HG03521 (cell line): ENCODE measurements around the gene U2AF1L4.

Source experiments
- ATAC-seq: cut with Tn5 transposase; IDR thresholded peaks from one replicate; pipeline ENCODE4 v1.9.1; 2021; ENCODE audit warnings: mild to moderate bottlenecking, moderate library complexity; ENCODE audit not compliant: unreplicated experiment

U2AF1L4 gene

GRCh38 chr19:35757749-35758608 lies 12.8 kb upstream of the U2AF1L4 start, which contains the start of gene PROSER3:
Gene PROSER3, plus strand, starts transcription at chr19:35758176. Its CDS starts 40 bp downstream, at chr19:35758216.
- ATAC-seq: peak; percentile 90

DNA sequence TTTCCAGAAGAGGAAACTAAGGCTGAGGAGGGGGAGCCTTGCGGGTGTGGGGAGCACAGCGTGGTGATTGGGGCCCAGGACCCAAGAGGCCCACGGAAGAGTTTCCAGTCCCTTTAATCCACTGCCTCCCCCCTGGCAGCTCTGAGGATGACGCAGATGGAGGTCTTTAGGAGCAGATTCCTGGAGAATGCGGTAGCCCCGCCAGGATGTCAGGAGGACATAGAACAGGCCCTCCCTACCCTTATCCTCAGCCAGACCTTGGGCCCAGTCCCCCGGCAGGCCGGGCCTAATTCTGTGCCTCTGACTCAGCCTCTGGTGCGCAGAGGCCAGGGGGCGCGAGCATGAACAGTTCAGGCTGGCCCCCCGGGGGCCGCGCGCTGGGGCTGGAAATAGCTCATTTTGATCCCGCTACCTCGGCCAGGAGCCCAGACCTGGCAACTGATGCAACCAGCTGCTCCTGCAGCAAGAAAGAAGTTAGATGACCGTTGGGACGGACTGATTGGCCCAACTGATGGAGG lies 12.1 kb upstream of the U2AF1L4 start:
- ATAC-seq: no peak

DNA sequence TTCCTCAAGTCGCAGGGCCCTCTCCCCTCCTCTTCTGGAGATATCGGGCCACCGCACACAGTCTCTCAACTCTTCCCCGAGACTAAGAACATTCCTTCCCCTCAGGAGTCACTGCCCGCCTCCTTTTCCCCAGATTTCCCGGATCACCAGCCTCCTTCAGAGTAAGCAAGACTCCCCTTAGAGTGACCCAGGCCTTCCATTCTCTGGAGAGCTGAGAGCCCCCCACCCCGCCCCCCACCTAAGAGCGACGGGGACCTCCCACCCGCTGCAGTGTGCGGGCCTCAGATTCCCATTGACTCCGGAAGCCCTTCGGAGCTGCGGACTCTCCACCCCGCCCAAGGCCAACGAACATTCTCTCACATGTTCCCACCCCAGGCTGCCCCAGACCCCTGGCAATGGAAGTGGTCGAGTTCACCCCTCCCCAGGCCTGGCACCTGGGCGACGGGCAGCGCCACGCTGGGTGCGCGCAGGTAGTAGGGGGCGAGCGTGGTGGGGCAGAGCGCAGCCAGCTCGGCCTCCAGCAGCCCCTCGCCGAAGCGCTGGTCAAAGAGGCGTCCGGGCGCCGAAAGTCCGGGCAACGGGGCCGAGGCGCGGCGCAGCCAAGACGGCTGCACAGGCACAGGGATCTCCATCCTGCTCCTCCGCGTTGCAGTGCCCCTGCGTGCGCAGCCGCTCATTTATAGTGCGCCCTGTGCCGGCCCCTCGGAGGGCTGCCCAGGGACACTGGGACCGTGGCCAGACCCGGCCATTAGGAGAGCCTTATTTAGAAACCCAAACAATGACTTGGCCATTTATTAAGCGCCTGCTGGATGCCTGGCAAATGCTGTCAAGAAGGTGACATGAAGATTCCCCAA lies 11.4 kb upstream of the U2AF1L4 start, which contains the start of gene HSPB6:
Gene HSPB6 (minus strand): TSS at position 653 of the 854 bp plus-strand sequence. CDS start 21 bp downstream, at position 632.
- ATAC-seq: no peak

GRCh38 chr19:35755550-35756376 lies 10.5 kb upstream of the U2AF1L4 start:
- ATAC-seq: no peak

DNA sequence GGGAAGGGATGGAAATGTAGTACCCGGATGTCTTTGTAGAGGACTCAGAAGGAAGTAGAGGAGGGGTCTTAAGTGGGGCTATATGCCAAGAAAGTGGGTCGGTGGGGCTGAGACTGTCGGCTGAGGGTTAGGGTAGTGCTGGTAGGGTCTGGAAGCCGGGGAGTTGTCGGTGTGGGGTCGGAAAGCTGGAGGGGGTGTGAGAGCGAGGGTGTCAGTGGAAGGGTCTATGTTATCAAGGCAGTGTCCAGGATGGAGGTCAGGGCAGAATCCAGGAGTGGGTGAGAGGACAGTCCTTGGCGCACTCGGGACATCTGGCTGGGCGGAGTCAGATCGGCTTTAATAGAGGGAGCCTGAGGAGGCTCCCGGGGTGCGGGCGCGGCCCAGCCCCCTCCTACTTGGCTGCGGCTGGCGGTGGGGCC lies 9.9 kb upstream of the U2AF1L4 start:
- no peak for ATAC-seq

- ATAC-seq: no peak
These were observed 9.3 kb upstream of the U2AF1L4 start for GRCh38 chr19:35754370-35755130.

DNA sequence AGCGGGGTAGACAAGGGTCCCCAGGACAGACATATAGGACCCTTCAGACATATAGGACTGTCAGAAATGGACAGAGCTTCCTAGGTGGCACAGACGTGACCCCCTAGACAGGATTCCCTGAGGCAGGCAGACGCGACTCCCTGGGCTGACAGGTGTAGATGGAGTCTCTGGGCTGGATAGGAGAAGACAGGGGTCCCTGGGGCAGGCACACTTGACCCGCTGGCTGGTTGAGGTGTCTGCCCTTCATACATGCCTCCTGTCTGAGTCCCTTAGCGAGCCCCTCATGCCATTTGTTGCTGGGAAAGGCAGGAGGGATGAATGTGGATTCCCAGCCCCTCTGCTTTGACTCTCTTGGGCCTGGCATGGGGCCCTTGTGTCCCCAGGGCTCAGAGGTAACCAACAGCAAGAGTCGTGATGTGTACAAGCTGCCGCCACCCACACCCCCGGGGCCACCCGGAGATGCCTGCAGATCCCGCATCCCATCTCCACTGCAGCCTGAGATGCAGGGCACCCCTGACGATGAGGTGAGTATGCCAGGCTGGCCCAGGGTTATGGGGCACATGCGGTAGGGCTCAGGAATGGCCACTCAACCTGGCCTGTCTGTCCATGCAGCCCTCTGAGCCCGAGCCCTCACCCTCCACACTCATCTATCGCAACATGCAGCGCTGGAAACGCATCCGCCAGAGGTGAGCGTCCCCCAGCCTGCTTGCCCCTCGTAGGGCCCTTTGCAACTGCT lies 8.6 kb upstream of the U2AF1L4 start:
- no peak for ATAC-seq

DNA sequence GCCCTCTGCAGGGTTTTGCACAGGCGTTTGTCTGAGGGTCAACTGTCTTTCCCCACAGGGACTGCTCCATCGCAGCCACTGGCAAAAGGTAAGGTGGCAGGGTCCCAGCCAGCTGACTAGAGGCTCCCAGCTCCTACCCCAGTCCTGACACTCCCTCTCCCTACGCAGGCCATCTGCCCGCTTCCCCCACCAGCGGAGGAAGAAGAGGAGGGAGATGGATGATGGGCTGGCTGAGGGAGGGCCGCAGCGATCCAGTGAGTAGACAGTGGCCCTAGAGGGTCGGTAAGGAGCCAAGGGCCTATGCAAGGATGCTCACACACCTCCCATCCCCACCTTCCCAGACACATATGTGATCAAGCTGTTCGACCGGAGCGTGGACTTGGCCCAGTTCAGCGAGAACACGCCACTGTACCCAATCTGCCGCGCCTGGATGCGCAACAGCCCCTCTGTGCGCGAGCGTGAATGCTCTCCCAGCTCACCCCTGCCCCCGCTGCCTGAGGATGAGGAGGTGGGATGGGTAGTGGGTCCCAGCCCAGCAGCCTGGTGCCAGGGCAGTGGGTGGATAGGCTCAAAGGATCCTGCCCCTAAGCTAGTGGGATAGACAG lies 7.6 kb upstream of the U2AF1L4 start:
- no peak for ATAC-seq

DNA sequence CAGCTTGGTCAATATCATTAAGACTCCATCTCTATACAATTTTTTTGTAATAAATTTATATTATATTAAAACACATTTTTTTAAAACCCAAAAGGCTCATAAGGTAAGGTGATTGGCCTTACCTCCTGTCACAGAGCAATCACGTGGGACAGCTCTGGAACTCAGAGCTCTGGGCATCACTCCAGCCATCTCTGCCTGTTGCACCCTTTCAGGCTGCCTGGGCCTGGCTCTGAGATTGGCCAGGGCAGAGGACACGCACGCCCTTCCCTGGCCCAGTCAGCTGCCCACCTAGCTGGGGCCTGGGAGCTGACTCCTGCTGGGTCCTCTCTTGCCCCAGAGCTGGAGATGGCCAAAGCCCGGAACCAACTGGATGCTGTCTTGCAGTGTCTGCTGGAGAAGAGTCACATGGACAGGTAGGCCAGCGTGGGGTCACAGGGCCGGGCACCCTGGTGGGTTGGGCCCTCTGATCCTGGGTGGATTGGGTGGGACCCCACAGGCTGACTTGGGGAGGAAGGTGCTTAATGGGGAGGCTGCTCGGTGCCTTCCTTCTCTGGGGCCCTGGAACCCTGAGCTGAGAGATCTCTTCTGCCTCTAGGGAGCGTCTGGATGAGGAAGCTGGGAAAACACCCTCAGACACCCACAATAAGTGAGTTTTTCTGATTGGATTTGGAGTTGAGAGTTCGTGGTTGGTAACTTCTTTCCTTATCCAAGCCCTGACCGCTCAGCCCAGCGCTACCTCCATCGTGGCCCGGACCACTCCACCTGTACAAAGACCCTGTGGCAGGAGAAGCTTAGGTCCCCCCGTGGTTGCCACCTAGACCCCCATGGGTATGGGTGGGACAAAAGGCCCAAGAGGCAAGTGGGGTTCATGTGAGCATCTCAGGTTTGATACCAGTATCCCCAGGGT lies 6.9 kb upstream of the U2AF1L4 start:
- no peak for ATAC-seq

DNA sequence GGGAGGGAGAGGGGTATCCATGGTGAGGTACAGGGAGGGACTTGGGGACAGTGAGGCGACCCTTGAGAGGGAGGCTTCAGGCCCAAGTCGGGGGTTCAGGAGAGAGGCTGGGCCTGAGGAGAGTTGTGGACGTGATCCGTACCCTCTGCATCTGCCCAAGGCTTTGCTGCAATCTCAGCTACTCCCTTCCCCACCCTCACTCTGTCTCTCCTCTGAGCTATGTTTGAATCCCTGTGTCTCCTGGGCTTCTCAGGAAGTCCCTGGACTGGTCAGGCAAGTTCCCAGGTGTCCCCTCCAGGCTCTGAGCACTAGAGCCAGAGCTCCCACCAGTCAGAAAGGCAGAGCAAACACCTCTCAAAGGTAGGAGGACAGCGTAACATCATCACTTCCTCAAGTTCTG lies 4.9 kb upstream of the U2AF1L4 start:
- no peak for ATAC-seq

GRCh38 chr19:35748106-35749020 lies 3.1 kb upstream of the U2AF1L4 start, which contains the start of gene LIN37:
Gene LIN37, plus strand, starts transcription at chr19:35748576. Its CDS starts 149 bp downstream, at chr19:35748725.
- ATAC-seq: peak; percentile 67

DNA sequence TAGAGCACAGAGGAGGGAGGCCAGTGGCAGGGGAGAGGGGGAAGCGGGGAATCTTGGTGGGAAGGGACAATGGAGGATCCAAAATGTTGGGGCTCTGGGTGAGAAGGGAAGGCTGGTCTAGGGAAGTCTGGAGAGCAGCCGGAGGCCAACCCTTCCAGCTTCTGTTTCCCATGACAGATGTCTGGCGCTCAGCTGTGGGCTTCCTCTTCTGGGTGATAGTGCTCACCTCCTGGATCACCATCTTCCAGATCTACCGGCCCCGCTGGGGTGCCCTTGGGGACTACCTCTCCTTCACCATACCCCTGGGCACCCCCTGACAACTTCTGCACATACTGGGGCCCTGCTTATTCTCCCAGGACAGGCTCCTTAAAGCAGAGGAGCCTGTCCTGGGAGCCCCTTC lies 1.3 kb upstream of the U2AF1L4 start:
- ATAC-seq: no peak

- ATAC-seq: no peak
These were observed 857 bp upstream of the U2AF1L4 start for GRCh38 chr19:35746087-35746462.

DNA sequence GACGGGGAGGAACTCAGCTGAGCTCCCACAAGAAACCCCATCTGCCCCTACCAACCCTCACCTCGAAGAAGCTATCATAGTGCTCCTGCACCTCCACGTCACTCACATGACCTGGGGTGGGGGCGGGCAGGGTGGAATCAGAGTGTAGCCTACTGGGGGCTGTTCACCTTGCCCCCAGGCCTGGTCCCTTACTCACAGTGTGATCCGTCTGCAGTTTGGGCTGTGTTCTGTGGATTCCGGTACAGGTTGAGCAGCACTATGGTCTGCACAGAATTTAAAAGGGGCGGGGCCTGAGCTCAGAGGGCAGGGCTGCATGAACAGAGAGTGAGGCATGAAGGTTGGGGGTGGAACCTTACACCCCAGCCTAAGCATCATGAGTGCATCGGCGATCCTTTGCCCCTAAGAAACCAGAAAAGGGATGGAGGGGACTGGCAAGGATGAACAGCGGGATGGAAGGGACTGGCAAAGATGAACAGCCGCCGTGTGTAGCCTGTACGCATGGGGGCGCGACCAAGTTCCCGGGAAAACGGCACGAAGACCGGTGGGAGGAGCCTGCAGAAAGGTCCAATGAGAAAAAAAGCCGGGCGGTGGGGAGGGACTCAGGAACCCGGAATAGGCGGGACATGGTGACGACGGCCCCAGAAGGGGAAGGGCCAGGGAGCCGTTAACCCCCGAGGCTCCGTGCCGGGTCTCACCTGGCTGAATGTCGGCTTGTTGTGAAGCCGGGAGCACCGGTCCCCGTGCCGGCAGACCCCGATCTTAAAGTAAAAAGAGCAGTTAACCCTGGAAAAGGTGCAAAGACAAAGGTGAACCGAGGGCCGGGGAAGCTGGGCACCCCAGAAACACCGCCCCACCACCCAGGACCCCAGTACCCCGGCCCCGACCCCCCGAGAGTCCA lies 539 bp downstream of the U2AF1L4 start:
- peak; percentile 30 for ATAC-seq

- ATAC-seq: no peak
These were observed 1.4 kb downstream of the U2AF1L4 start for GRCh38 chr19:35743640-35744429.
